ENCODE data around the gene FGF1. TPM values are rescaled to one million over a fixed set of nuclear protein-coding genes. Genes with fewer than 3 reads are reported as not detected.
A peak's percentile ranks its signal among the peaks of the same experiment; 100 is the strongest.

FGF1 gene
- total RNA-seq, 4 donors from 2014 or later: 1.7 to 4.0 (median 2.9) TPM

DNA sequence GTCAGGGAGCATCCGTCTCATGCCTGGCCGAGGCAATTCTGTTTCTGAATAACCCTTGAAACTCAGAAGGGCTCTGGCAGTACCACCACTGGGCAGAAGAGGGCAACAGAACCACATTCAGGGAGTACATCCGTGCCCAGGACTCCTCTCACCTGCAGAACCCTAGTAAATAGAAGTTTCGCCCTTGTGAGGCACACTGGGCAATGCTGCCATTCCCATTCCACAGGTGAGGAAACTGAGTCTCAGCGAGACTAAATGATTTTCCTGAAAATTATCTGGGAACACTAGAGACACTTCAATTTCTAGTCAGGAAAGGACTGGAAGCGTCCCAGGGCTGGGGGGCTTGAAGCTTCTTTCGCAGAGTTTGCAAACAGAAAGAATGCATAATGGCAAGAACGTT is 74.7 kb downstream of the FGF1 start:
- intact Hi-C loops (cut with DNase I): loop anchor here (2.0 kb wide), 1 partner anchor 88 kb away; no protein-coding TSS in a partner anchor
- H3K4me3 ChIP-seq: no peak overlapping the region
- 40% methylated on average over 8 of the region's 8 CpGs for WGBS
- H3K36me3 ChIP-seq: peaks cover 0 to 11% (median 0%) of the 10 kb centered on the region in 4 donors
- DNase-seq (ENCODE audit: extremely low spot score): no peak
- H3K27me3 ChIP-seq: no peaks in the 10 kb centered on the region
- H3K27ac ChIP-seq (replicated peaks in 1 of 4): no peak overlapping the region
- H3K4me1 ChIP-seq: peaks cover 0 to 24% (median 14%) of the 10 kb centered on the region in 4 donors
- no peak for TF ChIP-seq EP300 (IDR thresholded peaks at IDR 0.05)
- TF ChIP-seq, protein P1, sequence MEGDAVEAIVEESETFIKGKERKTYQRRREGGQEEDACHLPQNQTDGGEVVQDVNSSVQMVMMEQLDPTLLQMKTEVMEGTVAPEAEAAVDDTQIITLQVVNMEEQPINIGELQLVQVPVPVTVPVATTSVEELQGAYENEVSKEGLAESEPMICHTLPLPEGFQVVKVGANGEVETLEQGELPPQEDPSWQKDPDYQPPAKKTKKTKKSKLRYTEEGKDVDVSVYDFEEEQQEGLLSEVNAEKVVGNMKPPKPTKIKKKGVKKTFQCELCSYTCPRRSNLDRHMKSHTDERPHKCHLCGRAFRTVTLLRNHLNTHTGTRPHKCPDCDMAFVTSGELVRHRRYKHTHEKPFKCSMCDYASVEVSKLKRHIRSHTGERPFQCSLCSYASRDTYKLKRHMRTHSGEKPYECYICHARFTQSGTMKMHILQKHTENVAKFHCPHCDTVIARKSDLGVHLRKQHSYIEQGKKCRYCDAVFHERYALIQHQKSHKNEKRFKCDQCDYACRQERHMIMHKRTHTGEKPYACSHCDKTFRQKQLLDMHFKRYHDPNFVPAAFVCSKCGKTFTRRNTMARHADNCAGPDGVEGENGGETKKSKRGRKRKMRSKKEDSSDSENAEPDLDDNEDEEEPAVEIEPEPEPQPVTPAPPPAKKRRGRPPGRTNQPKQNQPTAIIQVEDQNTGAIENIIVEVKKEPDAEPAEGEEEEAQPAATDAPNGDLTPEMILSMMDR (IDR thresholded peaks at IDR 0.05): peak in 2 of 3 experiments; percentile 87 to 94
- H3K9me3 ChIP-seq: no peaks in the 10 kb centered on the region

DNA sequence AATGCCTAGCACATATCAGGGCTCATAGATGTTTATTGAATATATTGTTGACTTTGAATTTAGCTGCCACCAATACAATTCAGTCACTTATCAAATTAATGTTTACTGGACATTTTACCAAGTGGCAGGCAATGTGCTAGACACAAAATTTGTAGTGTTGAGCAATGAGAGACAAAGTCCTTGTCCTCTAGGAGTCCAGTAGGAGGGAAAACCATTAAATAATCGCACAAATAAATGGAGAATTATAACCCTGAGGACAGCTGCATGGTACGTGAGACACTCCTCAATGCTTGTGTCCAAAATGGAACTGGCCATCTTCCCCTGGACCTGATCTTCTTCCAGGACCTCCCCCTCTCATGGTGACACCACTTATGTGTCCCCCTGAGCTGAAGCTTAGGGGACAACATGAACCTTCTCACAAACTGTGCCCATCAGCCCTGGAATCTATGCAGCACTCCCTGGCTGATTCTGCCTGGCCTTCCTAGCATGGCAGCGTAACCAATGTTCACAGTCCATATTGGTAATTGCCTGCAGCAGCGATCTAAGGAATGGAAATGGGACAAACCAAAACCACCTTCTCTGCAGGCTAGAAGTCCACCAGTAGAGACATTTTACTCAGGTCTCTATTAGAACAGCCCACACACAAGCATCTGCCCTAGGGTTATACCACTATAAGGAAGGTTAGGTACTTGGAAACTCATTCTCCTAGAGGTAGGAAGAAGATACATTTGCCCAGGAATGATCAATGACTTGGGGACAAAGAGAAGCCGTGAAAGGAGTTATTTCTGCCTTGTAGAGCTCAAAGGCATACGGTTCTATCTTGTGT is 75.5 kb downstream of the FGF1 start:
- intact Hi-C loops (cut with DNase I): loop anchor here (2.0 kb wide), 1 partner anchor 88 kb away; no protein-coding TSS in a partner anchor
- Histone ChIP-seq H3K9me3 (no peaks in the 10 kb centered on the region), H3K4me1 (peaks cover 4 to 30% (median 20%) of the 10 kb centered on the region in 4 donors), H3K4me3 (no peak overlapping the region), H3K36me3 (peaks cover 0 to 11% (median 0%) of the 10 kb centered on the region in 4 donors), H3K27ac (replicated peaks in 1 of 4) (no peak overlapping the region), H3K27me3 (no peaks in the 10 kb centered on the region)
- TF ChIP-seq POLR2AphosphoS5 (IDR thresholded peaks at IDR 0.05): no peak
- no peak for TF ChIP-seq EP300 (IDR thresholded peaks at IDR 0.05)
- TF ChIP-seq POLR2A (IDR thresholded peaks at IDR 0.05; ENCODE audit: low read depth): no peak
- no peak for DNase-seq (ENCODE audit: extremely low spot score)
- 84% methylated on average over 6 of the region's 6 CpGs for WGBS

DNA sequence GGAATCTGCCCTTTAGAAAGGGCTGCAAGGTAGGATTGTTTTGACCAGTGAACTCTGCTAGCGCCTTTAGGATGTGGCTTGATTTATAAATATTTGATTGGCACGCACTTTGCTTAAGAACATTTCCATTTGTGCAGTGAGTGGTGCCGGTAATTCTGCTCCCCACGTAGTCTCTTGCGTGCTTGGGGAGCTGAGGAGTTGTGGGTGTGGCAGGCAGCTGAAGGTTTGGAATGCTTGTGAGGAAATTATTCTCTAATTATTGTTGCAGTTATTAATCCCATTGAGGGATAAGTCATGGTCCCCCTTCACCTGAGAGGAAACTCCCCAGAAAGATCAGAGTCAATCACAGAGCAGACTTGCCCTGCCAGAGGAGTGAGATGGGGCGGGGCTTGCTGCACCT is 76.7 kb downstream of the FGF1 start:
- no peaks in the 10 kb centered on the region for H3K27me3 ChIP-seq
- H3K36me3 ChIP-seq: peaks cover 0 to 11% (median 0%) of the 10 kb centered on the region in 4 donors
- 81% methylated on average over 6 of the region's 6 CpGs for WGBS
- H3K9me3 ChIP-seq: no peaks in the 10 kb centered on the region
- no peak for DNase-seq (ENCODE audit: extremely low spot score)
- H3K4me1 ChIP-seq: peaks cover 6 to 32% (median 22%) of the 10 kb centered on the region in 4 donors
- intact Hi-C loops (cut with DNase I): no loop called here
- H3K27ac ChIP-seq (replicated peaks in 1 of 4): no peak overlapping the region
- no peak for TF ChIP-seq EP300 (IDR thresholded peaks at IDR 0.05)
- no peak for TF ChIP-seq POLR2AphosphoS5 (IDR thresholded peaks at IDR 0.05)
- no peak for TF ChIP-seq POLR2A (IDR thresholded peaks at IDR 0.05; ENCODE audit: low read depth)
- TF ChIP-seq, protein P1 (IDR thresholded peaks at IDR 0.05): no peak
- no peak overlapping the region for H3K4me3 ChIP-seq

DNA sequence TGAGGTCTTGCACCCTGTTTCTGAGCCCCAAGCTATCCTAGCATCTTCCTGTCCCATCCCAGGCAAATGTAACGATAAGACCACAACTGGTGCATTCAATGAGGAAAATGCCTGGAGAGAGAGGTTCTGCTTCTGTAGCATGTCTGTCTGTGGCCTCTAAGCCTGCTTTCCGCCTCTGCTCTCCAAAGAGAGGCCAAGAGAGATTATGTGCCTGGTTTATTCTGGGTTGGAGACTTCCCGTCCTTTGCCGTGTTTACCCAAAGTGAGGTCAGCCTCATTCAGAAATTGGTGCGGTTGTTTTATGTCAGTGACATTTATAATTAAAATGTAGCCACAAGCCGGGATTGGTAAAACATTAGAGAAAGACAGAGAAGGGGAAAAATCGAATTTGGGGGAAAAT is 77.8 kb downstream of the FGF1 start:
- Histone ChIP-seq H3K4me1 (peaks cover 6 to 27% (median 16%) of the 10 kb centered on the region in 4 donors), H3K27me3 (no peaks in the 10 kb centered on the region), H3K27ac (replicated peaks in 1 of 4) (no peak overlapping the region), H3K9me3 (no peaks in the 10 kb centered on the region), H3K36me3 (peaks cover 0 to 7% (median 0%) of the 10 kb centered on the region in 4 donors), H3K4me3 (no peak overlapping the region)
- no peak for DNase-seq (ENCODE audit: extremely low spot score)
- 74% methylated on average over 7 of the region's 7 CpGs for WGBS
- no peak for TF ChIP-seq POLR2AphosphoS5 (IDR thresholded peaks at IDR 0.05)
- TF ChIP-seq, protein P1 (IDR thresholded peaks at IDR 0.05): no peak
- intact Hi-C loops (cut with DNase I): no loop called here

DNA sequence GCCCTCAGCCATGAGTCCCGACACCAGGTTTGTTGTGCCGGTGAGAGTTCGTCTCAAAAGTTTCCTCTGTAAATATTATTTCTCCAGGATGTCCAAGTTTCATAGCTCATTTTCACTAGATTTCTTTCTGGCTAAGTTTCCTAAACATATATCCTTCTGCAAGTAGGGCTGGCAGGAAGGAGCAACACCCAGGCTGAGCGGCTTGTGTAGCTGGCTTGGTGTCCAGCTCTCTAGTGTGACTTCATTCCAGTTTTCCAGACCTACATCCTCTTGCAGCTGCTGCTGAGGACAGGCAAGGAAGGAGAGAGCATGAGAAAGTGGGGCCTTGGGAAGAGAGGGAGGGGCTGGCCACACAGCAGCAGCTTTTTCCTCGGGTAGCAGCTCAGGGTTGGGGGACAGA is 80.3 kb downstream of the FGF1 start:
- DNase-seq (ENCODE audit: extremely low spot score): no peak
- Histone ChIP-seq H3K27me3 (no peaks in the 10 kb centered on the region), H3K9me3 (no peaks in the 10 kb centered on the region), H3K4me1 (peaks cover 17 to 27% (median 24%) of the 10 kb centered on the region in 4 donors), H3K36me3 (no peaks in the 10 kb centered on the region), H3K4me3 (no peak overlapping the region), H3K27ac (replicated peaks in 1 of 4) (peak overlapping the region in 3 of 4 donors; percentile 28 to 53 (median 52))
- WGBS: 29% methylated on average over 4 of the region's 5 CpGs
- intact Hi-C loops (cut with DNase I): no loop called here
- TF ChIP-seq, protein P1 (IDR thresholded peaks at IDR 0.05): no peak
- no peak for TF ChIP-seq POLR2AphosphoS5 (IDR thresholded peaks at IDR 0.05)
- no peak for TF ChIP-seq POLR2A (IDR thresholded peaks at IDR 0.05; ENCODE audit: low read depth)
- TF ChIP-seq EP300 (IDR thresholded peaks at IDR 0.05): no peak

Measured in esophagus muscularis mucosa (tissue), 4 donors.